IMR-90 (cell line): Measurements from ENCODE around the gene KRT32. TPM values are rescaled to one million over a fixed set of nuclear protein-coding genes. Genes with fewer than 3 reads are reported as not detected.

Experiments used
- ATAC-seq: fragments of 200-7000 bp; cut with Tn5 transposase; 2 replicates; pipeline ENCODE4 v1.9.1; 2020; ENCODE audit warnings: low read depth, mild to moderate bottlenecking, moderate library complexity
- BruUV-seq: library from RNA; stranded (reverse); fragments of 400-500 nt; replicated peaks from 2 replicates; lab custom pipeline; 2021; lab: Mats Ljungman, UMichigan
- CTCF ChIA-PET: fragments of 300-600 bp; formaldehyde crosslinking; extraction: SDS; loops from one replicate; lab custom pipeline; 2021; ENCODE audit warnings: antibody characterized with exemption; lab: Yijun Ruan, JAX
- POLR2A ChIA-PET: fragments of 300-600 bp; sonication (Branson Sonifier 250); formaldehyde crosslinking; loops from one replicate; lab custom pipeline; 2022; ENCODE audit warnings: antibody characterized with exemption; ENCODE audit not compliant: unreplicated experiment; lab: Charles Lee
- DNase-seq: peaks from one replicate; pipeline ENCODE4 v3.0.0; 2013
- H2AFZ ChIP-seq: replicated peaks from 2 replicates; pipeline ENCODE3; 2013; ENCODE audit warnings: low read length, mild to moderate bottlenecking; ENCODE audit not compliant: poor library complexity
- H2AK5ac ChIP-seq: 2 replicates; pipeline ENCODE4 v1.6.1; 2013; ENCODE audit warnings: low read depth, low read length, inconsistent platforms
- H2AK9ac ChIP-seq: replicated peaks from 2 replicates; pipeline ENCODE3; 2013; ENCODE audit warnings: mild to moderate bottlenecking, low read depth, low read length, moderate library complexity; ENCODE audit not compliant: poor library complexity
- H2BK120ac ChIP-seq: 2 replicates; pipeline ENCODE4 v1.6.1; 2013; ENCODE audit warnings: low read depth, low read length, inconsistent platforms
- H2BK15ac ChIP-seq: 3 replicates; pipeline ENCODE4 v1.6.1; 2013; ENCODE audit warnings: low read depth, low read length, inconsistent platforms
- H2BK20ac ChIP-seq: 2 replicates; pipeline ENCODE4 v1.6.1; 2013; ENCODE audit warnings: low read depth, mild to moderate bottlenecking, inconsistent platforms, low read length, moderate library complexity
- H2BK5ac ChIP-seq: 2 replicates; pipeline ENCODE4 v1.6.1; 2013; ENCODE audit warnings: mild to moderate bottlenecking, low read depth, low read length, inconsistent platforms; ENCODE audit not compliant: poor library complexity, severe bottlenecking
- H3K14ac ChIP-seq: replicated peaks from 2 replicates; pipeline ENCODE4 v1.6.1; 2013; ENCODE audit warnings: low read depth, low read length, inconsistent platforms
- H3K18ac ChIP-seq: 2 replicates; pipeline ENCODE4 v1.6.1; 2013; ENCODE audit warnings: low read depth, low read length, control low read depth
- H3K23ac ChIP-seq: 2 replicates; pipeline ENCODE4 v1.6.1; 2013; ENCODE audit warnings: low read depth, low read length, inconsistent platforms
- H3K27ac ChIP-seq: 2 replicates; pipeline ENCODE4 v1.5.1; 2013; ENCODE audit warnings: mild to moderate bottlenecking, control low read depth, low read length; ENCODE audit not compliant: insufficient read depth
- H3K27me3 ChIP-seq: 2 replicates; pipeline ENCODE4 v1.6.1; 2013; ENCODE audit warnings: low read length; ENCODE audit not compliant: control insufficient read depth, insufficient read depth
- H3K36me3 ChIP-seq: 2 replicates; pipeline ENCODE4 v1.6.1; 2013; ENCODE audit warnings: low read length, mixed read lengths; ENCODE audit not compliant: control insufficient read depth, insufficient read depth
- H3K4ac ChIP-seq: 2 replicates; pipeline ENCODE4 v1.6.1; 2013; ENCODE audit warnings: low read depth, low read length, inconsistent platforms
- H3K4me1 ChIP-seq: 2 replicates; pipeline ENCODE4 v1.6.1; 2013; ENCODE audit warnings: low read length, mixed read lengths; ENCODE audit not compliant: control insufficient read depth, insufficient read depth
- H3K4me2 ChIP-seq: 2 replicates; pipeline ENCODE4 v1.6.1; 2013; ENCODE audit warnings: low read depth, mild to moderate bottlenecking, control low read depth, low read length, moderate library complexity
- H3K4me3 ChIP-seq: 2 replicates; pipeline ENCODE4 v1.5.1; 2013; ENCODE audit warnings: low read depth, mild to moderate bottlenecking, control low read depth, low read length, moderate library complexity; ENCODE audit not compliant: insufficient read depth
- H3K56ac ChIP-seq: 2 replicates; pipeline ENCODE4 v1.6.1; 2013; ENCODE audit warnings: low read length, inconsistent platforms; ENCODE audit not compliant: insufficient read depth; ENCODE audit errors: extremely low read depth
- H3K79me1 ChIP-seq, 2 experiments: 2 replicates each; pipeline ENCODE4 v1.6.1; 2013; ENCODE audit warnings: low read length in 2 of 2, inconsistent platforms in 1 of 2, low read depth in 1 of 2
- H3K9ac ChIP-seq: 2 replicates; pipeline ENCODE4 v1.6.1; 2013; ENCODE audit warnings: low read depth, low read length, control low read depth
- H3K9me1 ChIP-seq: 2 replicates; pipeline ENCODE4 v1.6.1; 2013; ENCODE audit warnings: low read length, inconsistent platforms; ENCODE audit not compliant: insufficient read depth
- H3K9me3 ChIP-seq: 2 replicates; pipeline ENCODE4 v1.6.1; 2013; ENCODE audit warnings: low read length; ENCODE audit not compliant: control insufficient read depth, insufficient read depth
- H4K20me1 ChIP-seq: 2 replicates; pipeline ENCODE4 v1.6.1; 2013; ENCODE audit warnings: low read length, inconsistent platforms; ENCODE audit not compliant: insufficient read depth
- H4K5ac ChIP-seq: 2 replicates; pipeline ENCODE4 v1.6.1; 2013; ENCODE audit warnings: mild to moderate bottlenecking, low read depth, low read length, control low read depth
- H4K8ac ChIP-seq, 2 experiments: 2 replicates each; pipeline ENCODE4 v1.6.1; 2013; ENCODE audit warnings: low read depth in 2 of 2, low read length in 2 of 2, control low read depth in 1 of 2, inconsistent platforms in 1 of 2
- H4K91ac ChIP-seq: 2 replicates; pipeline ENCODE4 v1.6.1; 2013; ENCODE audit warnings: low read depth, low read length, inconsistent platforms; ENCODE audit not compliant: insufficient read depth
- CTCF ChIP-seq: conservative IDR thresholded peaks from 2 replicates; pipeline ENCODE4 v1.5.1; 2012; ENCODE audit warnings: mild to moderate bottlenecking, low read depth, low read length, improper control_type of control experiment
- MAFK ChIP-seq: IDR thresholded peaks from 2 replicates; pipeline ENCODE4 v1.6.1; 2012; ENCODE audit warnings: low read depth, low read length, improper control_type of control experiment
- POLR2A ChIP-seq: IDR thresholded peaks from 2 replicates; pipeline ENCODE4 v1.6.1; 2012; ENCODE audit warnings: mild to moderate bottlenecking, low read depth, low read length
- SMC3 ChIP-seq: fragments of 150-350 bp; IDR thresholded peaks from 2 replicates; pipeline ENCODE4 v1.6.1; 2016; ENCODE audit warnings: low read depth, mild to moderate bottlenecking, antibody characterized with exemption, low read length, moderate library complexity
- WGBS, 2 experiments: methylation state at CpG; one replicate each; pipeline versions ENCODE4 v1.1.5 to v1.1.7; 2013; ENCODE audit warnings: missing lambda C conversion rate in 2 of 2; ENCODE audit not compliant: insufficient read length in 1 of 2; ENCODE audit errors: extremely low coverage in 2 of 2; 5-methylcytosine and 5-hydroxymethylcytosine counted together
- dilution Hi-C: fragments of 300-500 bp; cut with HindIII; formaldehyde crosslinking; loops from one replicate; pipeline ENCODE4 v1.14.3; 2018; ENCODE audit warnings: low sequenced_read_pairs; ENCODE audit not compliant: unreplicated experiment
- in situ Hi-C: fragments of 300-500 bp; cut with MboI; formaldehyde crosslinking; loops from 3 replicates; pipeline ENCODE4 v1.14.3; 2019; ENCODE audit warnings: low sequenced_read_pairs, inconsistent platforms, mixed read lengths
- intact Hi-C: fragments of 100-400 bp; cut with micrococcal nuclease; formaldehyde crosslinking; loops from 2 replicates; pipeline ENCODE4 v1.10.0; 2022
- polyA plus RNA-seq, 3 experiments: library from polyadenylated mRNA; depleted of rRNA; stranded (reverse); fragments of >200 nt; gene quantifications; 2 replicates each; pipeline ENCODE4 v1.2.3, GENCODE V29; 2012; ENCODE audit warnings: low replicate concordance in 1 of 3
- total RNA-seq: library from RNA; depleted of rRNA; stranded (reverse); fragments of >200 nt; gene quantifications from 2 replicates; pipeline ENCODE4 v1.2.3, GENCODE V29; 2012

KRT32 gene
- total and polyA plus RNA-seq, 2 of the 4 experiments (the other 2 are of a cell fraction), result 0.09 TPM; not detected in 1

GRCh38 chr17:41516830-41517283, 49.7 kb upstream of the KRT32 start:
- WGBS, 2 experiments, result 96% methylated on average over 5 of the region's 14 CpGs; no CpG with 5 or more reads in 1 of the 2 experiments
- BruUV-seq, result no TSS peak
- no peak overlapping the region for H4K91ac ChIP-seq
- H3K79me1 ChIP-seq, result no peaks in the 10 kb centered on the region
- no peak overlapping the region for H2AK5ac ChIP-seq
- DNase-seq, result no peak
- no peak overlapping the region for H2AFZ ChIP-seq
- dilution Hi-C loops, result no loop called here
- CTCF ChIA-PET, result no interaction called here
- no peak overlapping the region for H2BK15ac ChIP-seq
- H4K5ac ChIP-seq, result no peak overlapping the region
- H3K14ac ChIP-seq, result no peak overlapping the region
- no peak overlapping the region for H3K56ac ChIP-seq
- no peak overlapping the region for H3K18ac ChIP-seq
- no peak overlapping the region for H3K27ac ChIP-seq
- no peaks in the 10 kb centered on the region for H3K36me3 ChIP-seq
- ATAC-seq, result no peak
- H2BK120ac ChIP-seq, result no peak overlapping the region
- H3K4me1 ChIP-seq, result peaks cover 12% of the 10 kb centered on the region
- H3K4me3 ChIP-seq, result no peak overlapping the region
- no peak overlapping the region for H4K8ac ChIP-seq
- H3K9me1 ChIP-seq, result 0 out of 2 replicates have a peak, but pooled peaks cover 3% of the 10 kb centered on the region
- H3K4ac ChIP-seq, result no peak overlapping the region
- H3K23ac ChIP-seq, result no peak overlapping the region
- intact Hi-C loops, result no loop called here
- no peak for TF ChIP-seq POLR2A
- no peak for TF ChIP-seq CTCF
- TF ChIP-seq SMC3, result no peak
- TF ChIP-seq MAFK, result no peak
- H4K20me1 ChIP-seq, result no peaks in the 10 kb centered on the region
- no peak overlapping the region for H3K9ac ChIP-seq
- H3K4me2 ChIP-seq, result no peak overlapping the region
- H2BK20ac ChIP-seq, result no peak overlapping the region
- POLR2A ChIA-PET, result interaction anchor here (0.5 kb wide), 1 partner anchor 9 kb away, joined by 3 read pairs; no protein-coding TSS in a partner anchor
- no peak overlapping the region for H2AK9ac ChIP-seq
- in situ Hi-C loops, result no loop called here
- no peak overlapping the region for H2BK5ac ChIP-seq
- H3K9me3 ChIP-seq, result no peaks in the 10 kb centered on the region
- H3K27me3 ChIP-seq, result no peaks in the 10 kb centered on the region
